ENCODE measurements around the gene TMEM51. TPM values are rescaled to one million over a fixed set of nuclear protein-coding genes. Genes with fewer than 3 reads are reported as not detected.
A peak's percentile ranks its signal among the peaks of the same experiment; 100 is the strongest.

TMEM51 gene
- total and polyA plus RNA-seq, 7 experiments from 2014 or later, result 0.16 to 0.79 (median 0.56) TPM; not detected in 3

DNA sequence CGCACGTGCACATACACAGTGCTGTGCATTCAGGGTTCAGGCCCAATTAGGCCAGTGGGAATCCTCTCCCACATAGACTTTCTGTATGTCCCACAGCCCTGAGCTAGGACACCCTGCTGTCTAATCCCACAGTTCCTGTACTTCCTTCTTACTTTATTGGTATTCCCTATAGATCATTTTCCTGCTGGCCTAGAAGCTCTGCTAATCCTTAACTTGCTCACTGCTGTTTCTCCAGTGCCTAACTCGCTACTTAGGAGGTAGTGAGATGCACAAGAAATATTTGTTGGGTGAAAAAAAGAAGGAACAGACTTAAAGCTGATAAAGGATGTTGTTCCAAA is 59.4 kb downstream of the TMEM51 start:
- CTCF ChIA-PET, result no interaction called here
- intact Hi-C loops (cut with micrococcal nuclease), result no loop called here
- Histone ChIP-seq H3K4me1 (ENCODE audit: control insufficient read depth in 2 of 2, insufficient read depth in 2 of 2, low read length in 2 of 2) (no peaks in the 10 kb centered on the region), H3K4me3 (ENCODE audit: low read length) (no peak overlapping the region), H3K36me3 (ENCODE audit: control insufficient read depth in 2 of 3, insufficient read depth in 3 of 3, low read length in 3 of 3) (no peaks in the 10 kb centered on the region), H3K9me3 (ENCODE audit: control insufficient read depth in 2 of 3, low read length in 3 of 3) (no peaks in the 10 kb centered on the region), H3K27me3 (ENCODE audit: control insufficient read depth in 2 of 2, insufficient read depth in 2 of 2, low read length in 2 of 2) (no peaks in the 10 kb centered on the region), H3K27ac (ENCODE audit: low read depth, low read length) (no peak overlapping the region)
- no peak overlapping the region for H3K27ac Mint-ChIP-seq
- H3K27me3 Mint-ChIP-seq, result peaks cover 0 to 49% (median 5%) of the 10 kb centered on the region in 5 donors
- no peaks in the 10 kb centered on the region for H3K36me3 Mint-ChIP-seq
- H3K4me1 Mint-ChIP-seq, result peaks cover 0 to 2% (median 0%) of the 10 kb centered on the region in 7 donors
- H3K9me3 Mint-ChIP-seq, result no peaks in the 10 kb centered on the region
- POLR2A ChIA-PET, result no interaction called here
- no peak for ATAC-seq
- no peak for DNase-seq
- H3K4me3 Mint-ChIP-seq, result no peak overlapping the region

DNA sequence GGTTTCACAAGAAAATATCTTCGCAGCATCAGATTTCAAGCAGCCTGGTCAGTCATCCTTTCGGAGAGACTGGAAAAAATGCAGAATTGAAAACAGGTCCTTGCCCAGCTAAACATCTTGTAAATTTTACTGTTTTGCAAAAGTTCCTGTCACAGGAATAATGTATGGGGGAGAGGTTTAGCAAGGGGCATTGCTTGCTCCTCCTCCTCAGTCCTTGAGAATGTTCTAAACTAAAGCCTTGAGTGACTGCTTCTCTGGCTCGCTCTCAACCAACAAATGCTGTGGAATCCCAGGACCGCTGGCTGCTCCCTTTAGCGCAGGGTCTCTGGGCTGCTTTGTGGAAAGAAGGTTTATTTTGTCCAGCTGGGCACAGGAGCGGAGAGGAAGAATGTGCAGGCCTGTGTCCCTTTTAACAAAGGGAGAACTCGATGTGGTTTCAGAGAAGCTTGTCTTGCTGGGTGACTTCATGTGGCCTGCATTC is 59.8 kb downstream of the TMEM51 start:
- H3K27me3 ChIP-seq (ENCODE audit: control insufficient read depth in 2 of 2, insufficient read depth in 2 of 2, low read length in 2 of 2), result no peaks in the 10 kb centered on the region
- CTCF ChIA-PET, result no interaction called here
- no peak overlapping the region for H3K4me3 ChIP-seq (ENCODE audit: low read length)
- H3K27ac ChIP-seq (ENCODE audit: low read depth, low read length), result no peak overlapping the region
- peaks cover 0 to 47% (median 5%) of the 10 kb centered on the region in 5 donors for H3K27me3 Mint-ChIP-seq
- DNase-seq, result no peak
- intact Hi-C loops (cut with micrococcal nuclease), result no loop called here
- POLR2A ChIA-PET, result no interaction called here
- no peaks in the 10 kb centered on the region for H3K4me1 ChIP-seq (ENCODE audit: control insufficient read depth in 2 of 2, insufficient read depth in 2 of 2, low read length in 2 of 2)
- H3K9me3 ChIP-seq (ENCODE audit: control insufficient read depth in 2 of 3, low read length in 3 of 3), result no peaks in the 10 kb centered on the region
- no peak for ATAC-seq
- H3K4me3 Mint-ChIP-seq, result no peak overlapping the region
- no peak overlapping the region for H3K27ac Mint-ChIP-seq
- no peaks in the 10 kb centered on the region for H3K9me3 Mint-ChIP-seq
- no peaks in the 10 kb centered on the region for H3K36me3 Mint-ChIP-seq
- no peaks in the 10 kb centered on the region for H3K36me3 ChIP-seq (ENCODE audit: control insufficient read depth in 2 of 3, insufficient read depth in 3 of 3, low read length in 3 of 3)
- peaks cover 0 to 5% (median 0%) of the 10 kb centered on the region in 7 donors for H3K4me1 Mint-ChIP-seq

DNA sequence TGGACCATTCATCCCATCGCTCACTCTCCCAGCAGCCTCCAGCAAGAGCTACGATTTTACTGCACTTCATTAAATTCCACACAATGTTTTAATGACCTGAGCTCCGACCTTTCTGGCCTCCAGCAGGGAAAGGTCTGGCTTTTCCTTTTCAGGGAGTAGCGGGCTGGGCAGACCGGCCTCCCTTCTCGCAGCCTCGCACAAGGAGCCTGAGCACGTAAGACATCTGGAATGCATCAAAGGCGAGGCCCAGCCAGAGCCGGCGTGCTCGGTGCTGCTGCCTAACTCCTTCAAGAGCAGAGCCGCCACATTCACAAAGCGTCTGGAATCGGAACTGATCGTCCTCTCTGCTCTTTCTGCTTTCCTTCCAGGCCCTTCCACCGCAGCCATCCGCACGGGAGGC is 61.0 kb downstream of the TMEM51 start:
- Histone ChIP-seq H3K36me3 (ENCODE audit: control insufficient read depth in 2 of 3, insufficient read depth in 3 of 3, low read length in 3 of 3) (no peaks in the 10 kb centered on the region), H3K4me1 (ENCODE audit: control insufficient read depth in 2 of 2, insufficient read depth in 2 of 2, low read length in 2 of 2) (no peaks in the 10 kb centered on the region)

DNA sequence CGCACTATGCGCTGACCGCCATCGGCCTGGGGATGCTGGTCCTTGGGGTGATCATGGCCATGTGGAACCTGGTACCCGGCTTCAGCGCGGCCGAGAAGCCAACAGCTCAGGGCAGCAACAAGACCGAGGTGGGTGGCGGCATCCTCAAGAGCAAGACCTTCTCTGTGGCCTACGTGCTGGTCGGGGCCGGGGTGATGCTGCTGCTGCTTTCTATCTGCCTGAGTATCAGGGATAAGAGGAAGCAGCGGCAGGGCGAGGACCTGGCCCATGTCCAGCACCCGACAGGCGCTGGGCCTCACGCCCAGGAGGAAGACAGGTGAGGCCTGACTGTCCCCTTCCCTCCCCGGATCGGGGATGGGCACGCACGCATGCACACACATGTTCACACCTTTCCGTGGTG is 61.6 kb downstream of the TMEM51 start:
- intact Hi-C loops (cut with micrococcal nuclease), result no loop called here
- Mint-ChIP-seq H3K36me3 (no peaks in the 10 kb centered on the region), H3K27me3 (peaks cover 0 to 46% (median 5%) of the 10 kb centered on the region in 5 donors), H3K27ac (no peak overlapping the region), H3K9me3 (no peaks in the 10 kb centered on the region), H3K4me1 (peaks cover 0 to 9% (median 0%) of the 10 kb centered on the region in 7 donors), H3K4me3 (no peak overlapping the region)
- H3K27me3 ChIP-seq (ENCODE audit: control insufficient read depth in 2 of 2, insufficient read depth in 2 of 2, low read length in 2 of 2), result no peaks in the 10 kb centered on the region
- DNase-seq (no peak), ATAC-seq (no peak)
- H3K9me3 ChIP-seq (ENCODE audit: control insufficient read depth in 2 of 3, low read length in 3 of 3), result no peaks in the 10 kb centered on the region
- ChIA-PET CTCF (no interaction called here), POLR2A (no interaction called here)
- no peaks in the 10 kb centered on the region for H3K36me3 ChIP-seq (ENCODE audit: control insufficient read depth in 2 of 3, insufficient read depth in 3 of 3, low read length in 3 of 3)
- no peak overlapping the region for H3K27ac ChIP-seq (ENCODE audit: low read depth, low read length)
- H3K4me3 ChIP-seq (ENCODE audit: low read length), result no peak overlapping the region
- no peaks in the 10 kb centered on the region for H3K4me1 ChIP-seq (ENCODE audit: control insufficient read depth in 2 of 2, insufficient read depth in 2 of 2, low read length in 2 of 2)

More for the DNA sequence above, 61.0 kb downstream of the TMEM51 start:
- ChIA-PET CTCF (no interaction called here), POLR2A (no interaction called here)
- DNase-seq (no peak), ATAC-seq (no peak)
- Mint-ChIP-seq H3K4me1 (peaks cover 0 to 9% (median 0%) of the 10 kb centered on the region in 7 donors), H3K9me3 (no peaks in the 10 kb centered on the region), H3K27ac (no peak overlapping the region), H3K4me3 (no peak overlapping the region), H3K27me3 (peaks cover 0 to 49% (median 5%) of the 10 kb centered on the region in 5 donors), H3K36me3 (no peaks in the 10 kb centered on the region)
- H3K9me3 ChIP-seq (ENCODE audit: control insufficient read depth in 2 of 3, low read length in 3 of 3), result no peaks in the 10 kb centered on the region
- no peak overlapping the region for H3K27ac ChIP-seq (ENCODE audit: low read depth, low read length)
- intact Hi-C loops (cut with micrococcal nuclease), result no loop called here
- H3K4me3 ChIP-seq (ENCODE audit: low read length), result no peak overlapping the region
- H3K27me3 ChIP-seq (ENCODE audit: control insufficient read depth in 2 of 2, insufficient read depth in 2 of 2, low read length in 2 of 2), result no peaks in the 10 kb centered on the region

DNA sequence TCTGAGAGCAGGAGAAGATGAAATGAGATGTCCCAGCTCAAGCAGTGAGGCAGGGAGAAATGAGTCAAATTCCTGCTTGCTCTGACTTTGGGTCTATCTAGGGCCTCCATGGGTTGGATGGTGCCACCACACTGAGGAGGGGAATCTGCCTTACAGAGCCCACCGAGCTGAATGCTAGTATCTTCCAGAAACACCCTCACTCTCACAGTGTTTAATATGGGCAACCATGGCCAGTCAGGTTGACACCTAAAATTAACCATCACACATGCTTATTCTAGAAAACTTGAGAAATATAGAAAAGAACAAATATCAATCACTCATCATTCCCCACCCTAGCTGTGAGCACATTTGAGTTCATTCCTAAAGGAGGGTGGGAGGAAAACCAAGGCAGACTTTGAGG is 64.1 kb downstream of the TMEM51 start:
- DNase-seq (no peak), ATAC-seq (no peak)
- Mint-ChIP-seq H3K4me1 (peaks cover 0 to 9% (median 0%) of the 10 kb centered on the region in 7 donors), H3K36me3 (no peaks in the 10 kb centered on the region), H3K9me3 (no peaks in the 10 kb centered on the region), H3K27me3 (peaks cover 0 to 47% (median 10%) of the 10 kb centered on the region in 5 donors), H3K27ac (no peak overlapping the region), H3K4me3 (no peak overlapping the region)
- no peaks in the 10 kb centered on the region for H3K27me3 ChIP-seq (ENCODE audit: control insufficient read depth in 2 of 2, insufficient read depth in 2 of 2, low read length in 2 of 2)
- H3K36me3 ChIP-seq (ENCODE audit: control insufficient read depth in 2 of 3, insufficient read depth in 3 of 3, low read length in 3 of 3), result no peaks in the 10 kb centered on the region
- ChIA-PET CTCF (no interaction called here), POLR2A (no interaction called here)
- no peaks in the 10 kb centered on the region for H3K9me3 ChIP-seq (ENCODE audit: control insufficient read depth in 2 of 3, low read length in 3 of 3)
- intact Hi-C loops (cut with micrococcal nuclease), result no loop called here
- no peak overlapping the region for H3K4me3 ChIP-seq (ENCODE audit: low read length)
- H3K27ac ChIP-seq (ENCODE audit: low read depth, low read length), result no peak overlapping the region
- no peaks in the 10 kb centered on the region for H3K4me1 ChIP-seq (ENCODE audit: control insufficient read depth in 2 of 2, insufficient read depth in 2 of 2, low read length in 2 of 2)

DNA sequence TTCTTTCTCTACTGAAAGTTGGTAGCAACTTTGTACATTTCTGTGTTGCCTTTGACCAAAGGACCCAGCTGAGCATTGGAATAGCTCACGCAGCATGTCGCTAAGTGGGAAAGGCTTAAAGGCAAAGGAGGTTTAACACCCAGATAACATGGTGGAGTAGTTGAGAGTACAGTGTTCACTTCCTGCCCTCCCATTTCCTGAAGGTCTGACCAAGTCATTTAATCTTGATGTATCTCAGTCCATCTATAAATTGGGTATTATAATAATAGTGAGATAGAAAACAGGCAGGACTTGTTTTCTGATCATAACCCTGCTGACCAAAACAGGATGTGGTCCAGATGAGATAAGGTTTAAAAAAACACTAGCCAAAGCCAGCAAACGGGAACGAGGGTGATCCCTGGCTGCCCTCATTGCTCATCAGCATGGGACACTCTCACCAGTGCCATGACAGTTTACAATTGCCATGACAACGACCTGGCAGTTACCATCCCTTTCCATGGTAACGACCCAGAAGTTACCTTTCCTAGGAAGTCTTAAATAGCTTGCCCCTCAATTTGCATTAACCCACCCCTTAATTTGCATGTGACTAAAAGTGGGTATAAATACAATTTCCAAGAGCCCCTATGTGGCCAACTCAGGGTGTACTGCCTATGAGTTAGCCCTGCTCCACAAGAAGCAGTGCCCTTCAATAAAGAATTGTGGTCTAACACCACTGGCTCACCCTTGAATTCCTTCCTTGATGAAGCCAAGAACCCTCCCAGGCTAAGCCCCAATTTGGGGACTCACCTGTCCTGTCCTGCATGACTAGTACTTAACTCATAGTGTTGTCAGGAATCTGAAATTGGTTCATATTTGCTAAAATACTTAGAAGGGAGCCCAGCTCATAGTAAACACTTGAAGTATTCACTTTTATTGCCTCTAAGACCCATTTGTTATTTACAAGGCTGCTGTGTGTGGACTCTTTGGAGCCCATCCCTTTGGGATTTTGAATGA is 65.0 kb downstream of the TMEM51 start:
- no peaks in the 10 kb centered on the region for H3K9me3 Mint-ChIP-seq
- Histone ChIP-seq H3K4me3 (ENCODE audit: low read length) (no peak overlapping the region), H3K4me1 (ENCODE audit: control insufficient read depth in 2 of 2, insufficient read depth in 2 of 2, low read length in 2 of 2) (no peaks in the 10 kb centered on the region), H3K27me3 (ENCODE audit: control insufficient read depth in 2 of 2, insufficient read depth in 2 of 2, low read length in 2 of 2) (no peaks in the 10 kb centered on the region), H3K27ac (ENCODE audit: low read depth, low read length) (no peak overlapping the region), H3K9me3 (ENCODE audit: control insufficient read depth in 2 of 3, low read length in 3 of 3) (no peaks in the 10 kb centered on the region), H3K36me3 (ENCODE audit: control insufficient read depth in 2 of 3, insufficient read depth in 3 of 3, low read length in 3 of 3) (no peaks in the 10 kb centered on the region)
- ChIA-PET CTCF (no interaction called here), POLR2A (no interaction called here)
- ATAC-seq, result peak; percentile 40
- H3K27ac Mint-ChIP-seq, result no peak overlapping the region
- no peak for DNase-seq
- H3K36me3 Mint-ChIP-seq, result no peaks in the 10 kb centered on the region
- intact Hi-C loops (cut with micrococcal nuclease), result no loop called here
- H3K4me3 Mint-ChIP-seq, result no peak overlapping the region
- H3K4me1 Mint-ChIP-seq, result peaks cover 0 to 9% (median 0%) of the 10 kb centered on the region in 7 donors
- H3K27me3 Mint-ChIP-seq, result peaks cover 0 to 44% (median 10%) of the 10 kb centered on the region in 5 donors
